HL-60 (cell line): ENCODE measurements around the gene PNO1.
"Not testable (repeated sequence)": the region's sequence is repeated elsewhere in the genome, so short reads cannot be mapped to it uniquely, and the experiment has no call there.

Experiments
- DNase-seq, 2 experiments: peaks; one replicate each; pipeline ENCODE4 v3.0.0-alpha.2; 2010 to 2020; ENCODE audit warnings: low read depth in 1 of 2, low spot score in 1 of 2
- H3K27ac ChIP-seq: fragments of 250-450 bp; sonication (Bioruptor Pico); replicated peaks from 2 replicates; pipeline ENCODE4 v1.5.1; 2020; ENCODE audit warnings: mild to moderate bottlenecking, moderate library complexity
- H3K27me3 ChIP-seq: fragments of 250-450 bp; sonication (Bioruptor Pico); 2 replicates; pipeline ENCODE4 v1.5.1; 2021; ENCODE audit warnings: mild to moderate bottlenecking, moderate library complexity; ENCODE audit not compliant: insufficient read depth, poor library complexity, severe bottlenecking
- H3K4me3 ChIP-seq: replicated peaks from 2 replicates; pipeline ENCODE4 v1.5.1; 2011; ENCODE audit warnings: mild to moderate bottlenecking, control low read depth, low read length; ENCODE audit not compliant: insufficient read depth
- CTCF ChIP-seq: IDR thresholded peaks from one replicate; pipeline ENCODE4 v1.5.1; 2011; ENCODE audit warnings: low read length, control low read depth, inconsistent platforms; ENCODE audit not compliant: insufficient read depth
- GABPA ChIP-seq: IDR thresholded peaks from 2 replicates; pipeline ENCODE4 v1.6.1; 2012; ENCODE audit warnings: low read depth
- POLR2AphosphoS5 ChIP-seq: IDR thresholded peaks from 2 replicates; pipeline ENCODE4 v1.6.1; 2012; ENCODE audit warnings: low read depth
- REST ChIP-seq: IDR thresholded peaks from 2 replicates; pipeline ENCODE4 v1.6.1; 2012; ENCODE audit warnings: low read depth; ENCODE audit not compliant: insufficient replicate concordance
- SPI1 ChIP-seq: IDR thresholded peaks from 2 replicates; pipeline ENCODE4 v1.6.1; 2012; ENCODE audit warnings: low read depth, mild to moderate bottlenecking, borderline replicate concordance
- long read RNA-seq: library from polyadenylated mRNA; unstranded; transcript quantifications from one replicate; pipeline ENCODE4 v2.0.0, GENCODE V29; 2020

Gene PNO1
- long read RNA-seq, transcript PNO1-201 (7 exons, 2,286 nt), result major isoform, 118 of 126 reads
- long read RNA-seq, partial matches to known transcripts, result 2 of 126 reads
- long read RNA-seq, other reads (novel, unspliced or antisense), result 6 of 126 reads

DNA sequence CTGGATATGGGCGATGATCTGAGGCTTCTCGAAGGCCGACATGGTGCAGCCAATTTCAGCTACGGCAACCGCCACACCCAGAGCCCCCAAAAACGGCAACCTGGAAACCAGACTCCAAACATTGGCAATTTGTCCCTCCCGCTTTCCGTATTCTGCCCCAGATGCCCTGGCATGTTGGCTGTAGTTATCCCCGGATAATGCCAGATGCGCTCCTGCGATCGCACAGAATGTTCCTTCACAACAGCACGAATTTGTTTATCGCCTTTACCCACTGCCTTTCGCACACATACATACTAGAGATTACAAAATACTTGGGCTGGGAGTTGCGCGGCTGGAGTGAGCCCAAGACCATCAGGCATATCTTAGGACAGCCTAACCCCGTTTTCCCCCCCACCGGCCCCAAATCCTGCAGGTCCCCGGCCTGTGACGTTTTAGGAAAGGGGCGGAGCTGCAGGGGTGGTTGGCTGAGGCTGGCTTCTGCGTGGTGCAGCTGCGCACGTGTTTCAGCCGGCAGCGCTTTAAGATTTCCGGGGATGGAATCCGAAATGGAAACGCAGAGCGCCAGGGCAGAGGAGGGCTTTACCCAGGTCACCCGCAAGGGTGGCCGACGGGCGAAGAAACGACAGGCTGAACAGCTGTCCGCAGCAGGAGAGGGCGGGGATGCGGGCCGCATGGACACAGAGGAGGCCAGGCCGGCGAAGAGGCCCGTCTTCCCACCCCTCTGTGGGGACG is at the start of gene PNO1:
PNO1 (plus strand) TSS at position 487 of the 732 bp plus-strand sequence; CDS start at position 534, 47 bp downstream.
- H3K27me3 ChIP-seq, result no peaks in the 10 kb centered on the region
- peak within 1 kb of the TSS; percentile 97 for H3K4me3 ChIP-seq
- H3K27ac ChIP-seq, result peak within 1 kb of the TSS; percentile 99
- TF ChIP-seq CTCF (no peak), POLR2AphosphoS5 (peak; percentile 70), REST (peak; percentile 56)
- DNase-seq, result peak; percentile 92 to 97

DNA sequence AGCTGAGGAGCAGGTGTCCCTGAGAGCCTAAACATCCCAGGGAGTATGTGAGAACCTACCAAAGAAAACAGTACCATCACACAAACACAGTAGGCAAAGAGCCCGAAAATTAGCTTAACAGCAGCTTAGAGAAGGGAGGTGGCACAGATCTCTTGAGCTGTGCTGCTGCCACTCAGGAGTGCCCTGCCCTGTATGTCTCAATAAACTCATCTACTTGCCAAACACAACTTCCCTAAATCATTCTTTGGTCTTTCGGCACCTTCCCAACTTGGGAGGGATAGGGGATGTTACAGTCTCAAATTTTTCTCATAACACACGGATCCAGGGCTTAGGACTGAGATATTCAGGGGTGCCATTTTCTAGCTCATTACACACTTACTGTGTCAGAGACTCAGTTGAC is 49.6 kb upstream of the PNO1 start:
- H3K27me3 ChIP-seq, result no peaks in the 10 kb centered on the region
- TF ChIP-seq SPI1 (peak; percentile 40; the same call in 1 of the 2 replicates), REST (no peak), POLR2AphosphoS5 (no peak), CTCF (no peak)
- DNase-seq, result peak in 1 of 2 experiments; percentile 80
- H3K4me3 ChIP-seq, result no peak overlapping the region
- no peak overlapping the region for H3K27ac ChIP-seq

DNA sequence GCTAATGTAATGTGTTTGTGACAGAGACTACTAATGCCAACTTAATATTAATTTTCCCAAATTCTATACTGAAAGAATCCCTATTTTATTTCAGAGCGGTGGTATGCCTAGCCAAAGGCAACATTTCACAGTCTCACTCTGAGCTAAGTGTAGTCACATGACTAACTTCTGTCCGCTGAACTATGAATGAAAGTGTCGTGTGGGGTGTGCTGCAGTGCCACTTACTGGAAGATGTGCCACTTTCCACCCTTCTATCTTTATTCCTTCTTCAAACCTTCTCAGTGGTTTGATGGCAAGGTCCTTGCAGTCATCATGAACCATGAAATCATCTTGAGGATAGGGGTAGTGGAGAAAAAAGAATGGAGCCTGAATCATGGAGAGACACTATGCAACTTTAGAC is 47.6 kb upstream of the PNO1 start:
- Histone ChIP-seq H3K27ac (no peak overlapping the region), H3K27me3 (no peaks in the 10 kb centered on the region), H3K4me3 (no peak overlapping the region)
- TF ChIP-seq SPI1 (no peak), CTCF (peak; percentile 2)
- DNase-seq, result peak; percentile 29 to 51

- TF ChIP-seq SPI1, result no peak
- no peak for TF ChIP-seq CTCF
- TF ChIP-seq POLR2AphosphoS5, result no peak
- no peak for TF ChIP-seq GABPA
- no peak for TF ChIP-seq REST
- Histone ChIP-seq H3K27ac (no peak overlapping the region), H3K27me3 (no peaks in the 10 kb centered on the region), H3K4me3 (no peak overlapping the region)
- DNase-seq, result no peak
These were observed 41.7 kb upstream of the PNO1 start for GRCh38 chr2:68115965-68116364.

- not testable (repeated sequence) for H3K27me3 ChIP-seq, DNase-seq, H3K27ac ChIP-seq, H3K4me3 ChIP-seq
These were observed 39.8 kb upstream of the PNO1 start for GRCh38 chr2:68117922-68118321.
